ENCODE measurements around the gene NT5DC3. TPM values are rescaled to one million over a fixed set of nuclear protein-coding genes. Genes with fewer than 3 reads are reported as not detected.

Gene NT5DC3
- total and polyA plus RNA-seq, 4 donors: 1.3 to 9.0 (median 4.4) TPM

DNA sequence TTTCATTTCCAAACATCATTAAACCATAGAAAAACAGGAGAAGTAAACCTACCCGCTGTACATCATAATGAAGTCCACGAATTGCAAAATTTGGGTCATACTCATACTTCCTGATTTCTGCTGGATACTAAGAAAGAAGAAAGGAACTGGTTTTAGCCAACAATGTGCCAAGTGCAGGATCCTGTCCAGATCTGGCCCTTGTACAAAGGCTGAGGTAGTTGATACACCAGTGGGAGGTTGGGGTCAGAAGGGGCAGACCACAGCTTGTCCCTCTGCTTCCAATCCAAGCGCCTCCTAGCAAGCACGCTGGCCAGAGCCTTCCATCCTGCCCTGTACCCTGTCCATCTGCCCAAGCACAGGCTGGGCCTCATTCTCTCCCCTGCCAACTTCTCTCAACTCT is 34.2 kb downstream of the NT5DC3 start:
- H3K9ac ChIP-seq (ENCODE audit: low read depth in 1 of 2, low read length in 2 of 2): no peak overlapping the region
- no peak for TF ChIP-seq YY1 (IDR thresholded peaks at IDR 0.05)
- TF ChIP-seq, protein P1, sequence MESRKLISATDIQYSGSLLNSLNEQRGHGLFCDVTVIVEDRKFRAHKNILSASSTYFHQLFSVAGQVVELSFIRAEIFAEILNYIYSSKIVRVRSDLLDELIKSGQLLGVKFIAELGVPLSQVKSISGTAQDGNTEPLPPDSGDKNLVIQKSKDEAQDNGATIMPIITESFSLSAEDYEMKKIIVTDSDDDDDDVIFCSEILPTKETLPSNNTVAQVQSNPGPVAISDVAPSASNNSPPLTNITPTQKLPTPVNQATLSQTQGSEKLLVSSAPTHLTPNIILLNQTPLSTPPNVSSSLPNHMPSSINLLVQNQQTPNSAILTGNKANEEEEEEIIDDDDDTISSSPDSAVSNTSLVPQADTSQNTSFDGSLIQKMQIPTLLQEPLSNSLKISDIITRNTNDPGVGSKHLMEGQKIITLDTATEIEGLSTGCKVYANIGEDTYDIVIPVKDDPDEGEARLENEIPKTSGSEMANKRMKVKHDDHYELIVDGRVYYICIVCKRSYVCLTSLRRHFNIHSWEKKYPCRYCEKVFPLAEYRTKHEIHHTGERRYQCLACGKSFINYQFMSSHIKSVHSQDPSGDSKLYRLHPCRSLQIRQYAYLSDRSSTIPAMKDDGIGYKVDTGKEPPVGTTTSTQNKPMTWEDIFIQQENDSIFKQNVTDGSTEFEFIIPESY (IDR thresholded peaks at IDR 0.05): no peak
- no peak for TF ChIP-seq FOXA2 (IDR thresholded peaks at IDR 0.05)
- TF ChIP-seq RAD21 (IDR thresholded peaks at IDR 0.05): no peak
- TF ChIP-seq, protein P2, sequence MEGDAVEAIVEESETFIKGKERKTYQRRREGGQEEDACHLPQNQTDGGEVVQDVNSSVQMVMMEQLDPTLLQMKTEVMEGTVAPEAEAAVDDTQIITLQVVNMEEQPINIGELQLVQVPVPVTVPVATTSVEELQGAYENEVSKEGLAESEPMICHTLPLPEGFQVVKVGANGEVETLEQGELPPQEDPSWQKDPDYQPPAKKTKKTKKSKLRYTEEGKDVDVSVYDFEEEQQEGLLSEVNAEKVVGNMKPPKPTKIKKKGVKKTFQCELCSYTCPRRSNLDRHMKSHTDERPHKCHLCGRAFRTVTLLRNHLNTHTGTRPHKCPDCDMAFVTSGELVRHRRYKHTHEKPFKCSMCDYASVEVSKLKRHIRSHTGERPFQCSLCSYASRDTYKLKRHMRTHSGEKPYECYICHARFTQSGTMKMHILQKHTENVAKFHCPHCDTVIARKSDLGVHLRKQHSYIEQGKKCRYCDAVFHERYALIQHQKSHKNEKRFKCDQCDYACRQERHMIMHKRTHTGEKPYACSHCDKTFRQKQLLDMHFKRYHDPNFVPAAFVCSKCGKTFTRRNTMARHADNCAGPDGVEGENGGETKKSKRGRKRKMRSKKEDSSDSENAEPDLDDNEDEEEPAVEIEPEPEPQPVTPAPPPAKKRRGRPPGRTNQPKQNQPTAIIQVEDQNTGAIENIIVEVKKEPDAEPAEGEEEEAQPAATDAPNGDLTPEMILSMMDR (IDR thresholded peaks at IDR 0.05; ENCODE audit: low read depth, low read length, missing input control): no peak
- TF ChIP-seq, protein P3, sequence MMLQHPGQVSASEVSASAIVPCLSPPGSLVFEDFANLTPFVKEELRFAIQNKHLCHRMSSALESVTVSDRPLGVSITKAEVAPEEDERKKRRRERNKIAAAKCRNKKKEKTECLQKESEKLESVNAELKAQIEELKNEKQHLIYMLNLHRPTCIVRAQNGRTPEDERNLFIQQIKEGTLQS (IDR thresholded peaks at IDR 0.05): no peak
- TF ChIP-seq, protein P4, sequence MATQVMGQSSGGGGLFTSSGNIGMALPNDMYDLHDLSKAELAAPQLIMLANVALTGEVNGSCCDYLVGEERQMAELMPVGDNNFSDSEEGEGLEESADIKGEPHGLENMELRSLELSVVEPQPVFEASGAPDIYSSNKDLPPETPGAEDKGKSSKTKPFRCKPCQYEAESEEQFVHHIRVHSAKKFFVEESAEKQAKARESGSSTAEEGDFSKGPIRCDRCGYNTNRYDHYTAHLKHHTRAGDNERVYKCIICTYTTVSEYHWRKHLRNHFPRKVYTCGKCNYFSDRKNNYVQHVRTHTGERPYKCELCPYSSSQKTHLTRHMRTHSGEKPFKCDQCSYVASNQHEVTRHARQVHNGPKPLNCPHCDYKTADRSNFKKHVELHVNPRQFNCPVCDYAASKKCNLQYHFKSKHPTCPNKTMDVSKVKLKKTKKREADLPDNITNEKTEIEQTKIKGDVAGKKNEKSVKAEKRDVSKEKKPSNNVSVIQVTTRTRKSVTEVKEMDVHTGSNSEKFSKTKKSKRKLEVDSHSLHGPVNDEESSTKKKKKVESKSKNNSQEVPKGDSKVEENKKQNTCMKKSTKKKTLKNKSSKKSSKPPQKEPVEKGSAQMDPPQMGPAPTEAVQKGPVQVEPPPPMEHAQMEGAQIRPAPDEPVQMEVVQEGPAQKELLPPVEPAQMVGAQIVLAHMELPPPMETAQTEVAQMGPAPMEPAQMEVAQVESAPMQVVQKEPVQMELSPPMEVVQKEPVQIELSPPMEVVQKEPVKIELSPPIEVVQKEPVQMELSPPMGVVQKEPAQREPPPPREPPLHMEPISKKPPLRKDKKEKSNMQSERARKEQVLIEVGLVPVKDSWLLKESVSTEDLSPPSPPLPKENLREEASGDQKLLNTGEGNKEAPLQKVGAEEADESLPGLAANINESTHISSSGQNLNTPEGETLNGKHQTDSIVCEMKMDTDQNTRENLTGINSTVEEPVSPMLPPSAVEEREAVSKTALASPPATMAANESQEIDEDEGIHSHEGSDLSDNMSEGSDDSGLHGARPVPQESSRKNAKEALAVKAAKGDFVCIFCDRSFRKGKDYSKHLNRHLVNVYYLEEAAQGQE (IDR thresholded peaks at IDR 0.05): no peak
- no peak for TF ChIP-seq EGR1 (IDR thresholded peaks at IDR 0.05; ENCODE audit: low read depth in 2 of 2)
- no peak for TF ChIP-seq JUND (IDR thresholded peaks at IDR 0.05)
- TF ChIP-seq HNF4A (conservative IDR thresholded peaks at IDR 0.05): no peak
- peaks cover 0 to 2% (median 0%) of the 10 kb centered on the region in 4 donors for H3K36me3 ChIP-seq (ENCODE audit: control insufficient read depth in 4 of 4, insufficient read depth in 3 of 4, low read depth in 1 of 4, low read length in 3 of 4)
- DNase-seq (ENCODE audit: low spot score): no peak
- H3K4me1 ChIP-seq (ENCODE audit: control insufficient read depth in 4 of 4, insufficient read depth in 4 of 4, low read length in 3 of 4): no peaks in the 10 kb centered on the region
- WGBS: 86% methylated on average over 4 of the region's 4 CpGs
- H3K4me3 ChIP-seq (ENCODE audit: low read depth in 1 of 3, low read length in 3 of 3): no peak overlapping the region
- H3K27ac ChIP-seq (ENCODE audit: low read depth in 1 of 2, low read length in 2 of 2): no peak overlapping the region
- no peaks in the 10 kb centered on the region for H3K27me3 ChIP-seq (ENCODE audit: control insufficient read depth in 4 of 4, insufficient read depth in 4 of 4, low read length in 3 of 4)
- H3K9me3 ChIP-seq (ENCODE audit: control insufficient read depth in 4 of 4, low read length in 3 of 4): no peaks in the 10 kb centered on the region

DNA sequence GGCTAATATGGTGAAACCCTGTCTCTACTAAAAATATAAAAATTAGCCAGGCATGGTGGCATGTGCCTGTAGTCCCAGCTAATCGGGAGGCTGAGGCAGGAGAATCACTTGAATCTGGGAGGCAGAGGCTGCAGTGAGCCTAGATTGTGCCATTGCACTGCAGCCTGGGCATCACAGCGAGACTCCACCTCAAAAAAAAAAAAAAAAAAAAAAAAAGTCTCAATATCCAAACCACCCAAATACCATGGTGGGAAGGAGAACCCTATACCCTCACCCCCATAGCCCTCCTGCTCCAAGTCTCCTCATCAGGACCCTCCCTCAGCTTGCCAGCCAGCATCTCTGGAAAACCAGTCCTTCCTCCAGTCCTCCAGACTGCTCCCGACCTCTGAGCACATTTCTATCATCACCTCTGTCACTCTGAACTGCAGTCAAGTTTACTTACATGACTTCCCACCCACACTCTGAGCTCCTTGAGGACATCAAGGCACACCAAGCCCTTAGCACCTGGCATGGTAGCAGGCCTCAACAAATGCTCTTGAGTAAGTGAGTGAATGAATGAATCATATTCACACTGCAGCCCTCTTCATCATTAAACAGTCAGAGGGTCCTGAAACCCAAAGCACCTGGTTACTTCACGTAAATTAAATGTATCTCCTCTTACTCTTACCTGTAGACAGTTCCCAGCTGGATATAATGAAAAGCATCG is 35.2 kb downstream of the NT5DC3 start:
- 96% methylated on average over 5 of the region's 5 CpGs for WGBS
- H3K36me3 ChIP-seq (ENCODE audit: control insufficient read depth in 4 of 4, insufficient read depth in 3 of 4, low read depth in 1 of 4, low read length in 3 of 4): peaks cover 0 to 2% (median 0%) of the 10 kb centered on the region in 4 donors
- H3K9me3 ChIP-seq (ENCODE audit: control insufficient read depth in 4 of 4, low read length in 3 of 4): no peaks in the 10 kb centered on the region
- no peak overlapping the region for H3K4me3 ChIP-seq (ENCODE audit: low read depth in 1 of 3, low read length in 3 of 3)
- H3K27me3 ChIP-seq (ENCODE audit: control insufficient read depth in 4 of 4, insufficient read depth in 4 of 4, low read length in 3 of 4): no peaks in the 10 kb centered on the region
- H3K9ac ChIP-seq (ENCODE audit: low read depth in 1 of 2, low read length in 2 of 2): no peak overlapping the region
- no peak for DNase-seq (ENCODE audit: low spot score)
- H3K27ac ChIP-seq (ENCODE audit: low read depth in 1 of 2, low read length in 2 of 2): no peak overlapping the region
- peaks cover 0 to 4% (median 3%) of the 10 kb centered on the region in 4 donors for H3K4me1 ChIP-seq (ENCODE audit: control insufficient read depth in 4 of 4, insufficient read depth in 4 of 4, low read length in 3 of 4)
- TF ChIP-seq FOXA2 (IDR thresholded peaks at IDR 0.05) (no peak), HNF4A (conservative IDR thresholded peaks at IDR 0.05) (no peak), EGR1 (IDR thresholded peaks at IDR 0.05; ENCODE audit: low read depth in 2 of 2) (no peak), FOXA1 (IDR thresholded peaks at IDR 0.05) (no peak), SP1 (IDR thresholded peaks at IDR 0.05) (no peak), NR2F2 (IDR thresholded peaks at IDR 0.05) (no peak), TAF1 (conservative IDR thresholded peaks at IDR 0.05) (no peak), RXRA (IDR thresholded peaks at IDR 0.05) (no peak), JUND (IDR thresholded peaks at IDR 0.05) (no peak)
- TF ChIP-seq, protein P5, sequence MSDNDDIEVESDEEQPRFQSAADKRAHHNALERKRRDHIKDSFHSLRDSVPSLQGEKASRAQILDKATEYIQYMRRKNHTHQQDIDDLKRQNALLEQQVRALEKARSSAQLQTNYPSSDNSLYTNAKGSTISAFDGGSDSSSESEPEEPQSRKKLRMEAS (IDR thresholded peaks at IDR 0.05): no peak
- TF ChIP-seq, protein P3 (IDR thresholded peaks at IDR 0.05): no peak
- TF ChIP-seq, protein P4 (IDR thresholded peaks at IDR 0.05): no peak
- TF ChIP-seq, protein P2 (IDR thresholded peaks at IDR 0.05; ENCODE audit: low read depth, low read length, missing input control): no peak
